NCI-H2196 treated with DMSO at 0.1 percent for 48 hours (cell line): ENCODE results near the gene SLC4A11.

Experiments used
- DNase-seq: peaks from one replicate; lab custom pipeline; 2025; ENCODE audit not compliant: unreplicated experiment; lab: John Stamatoyannopoulos, UW

SLC4A11 gene

DNA sequence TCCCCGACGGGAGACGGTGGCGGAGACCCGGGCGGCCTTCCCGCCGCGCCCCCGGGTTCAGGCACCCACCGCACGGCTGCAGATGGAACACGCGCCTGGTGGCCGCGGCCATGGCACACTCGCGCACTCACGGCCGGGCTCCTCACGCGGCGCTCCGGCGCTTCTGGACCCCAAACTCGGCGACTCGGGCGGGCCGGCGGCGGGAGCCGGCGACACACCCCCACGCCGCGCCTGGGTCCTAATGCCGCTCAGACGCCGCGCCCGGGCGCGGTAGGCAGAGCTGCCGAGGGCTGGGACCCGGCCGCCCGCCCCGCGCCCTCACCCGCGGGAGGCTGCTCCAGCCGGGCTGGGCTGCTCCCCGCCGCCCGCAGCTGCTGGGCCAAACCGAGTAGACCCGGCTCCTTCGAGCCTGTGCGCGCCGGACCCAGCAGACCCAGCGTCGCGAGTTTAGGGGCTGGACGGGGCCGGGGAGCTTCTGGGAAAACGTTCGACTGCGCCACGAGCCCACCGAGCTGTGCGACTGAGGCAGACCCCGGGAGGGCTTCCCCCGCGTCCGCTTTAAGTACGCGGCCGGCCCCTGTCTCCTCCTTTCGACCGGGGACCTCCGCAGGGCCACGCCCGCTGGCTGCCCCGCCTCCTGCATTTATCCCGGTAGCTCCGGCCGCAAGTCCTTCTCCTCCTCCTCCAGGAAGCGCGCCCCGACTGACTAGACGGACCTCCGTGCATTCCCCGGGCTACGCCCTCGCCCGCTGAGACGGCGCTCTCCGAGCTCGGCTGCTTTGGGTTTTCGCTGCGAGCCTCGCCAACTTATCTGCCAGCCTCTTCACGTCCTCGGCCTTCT is at the start of gene SLC4A11:
Gene SLC4A11, minus strand, starts transcription at position 165 of the 841 bp plus-strand sequence. Its CDS starts 53 bp downstream, at position 112.
- peak; percentile 54 for DNase-seq

GRCh38 chr20:3283222-3283820 is 44.3 kb upstream of the SLC4A11 start:
- no peak for DNase-seq

DNA sequence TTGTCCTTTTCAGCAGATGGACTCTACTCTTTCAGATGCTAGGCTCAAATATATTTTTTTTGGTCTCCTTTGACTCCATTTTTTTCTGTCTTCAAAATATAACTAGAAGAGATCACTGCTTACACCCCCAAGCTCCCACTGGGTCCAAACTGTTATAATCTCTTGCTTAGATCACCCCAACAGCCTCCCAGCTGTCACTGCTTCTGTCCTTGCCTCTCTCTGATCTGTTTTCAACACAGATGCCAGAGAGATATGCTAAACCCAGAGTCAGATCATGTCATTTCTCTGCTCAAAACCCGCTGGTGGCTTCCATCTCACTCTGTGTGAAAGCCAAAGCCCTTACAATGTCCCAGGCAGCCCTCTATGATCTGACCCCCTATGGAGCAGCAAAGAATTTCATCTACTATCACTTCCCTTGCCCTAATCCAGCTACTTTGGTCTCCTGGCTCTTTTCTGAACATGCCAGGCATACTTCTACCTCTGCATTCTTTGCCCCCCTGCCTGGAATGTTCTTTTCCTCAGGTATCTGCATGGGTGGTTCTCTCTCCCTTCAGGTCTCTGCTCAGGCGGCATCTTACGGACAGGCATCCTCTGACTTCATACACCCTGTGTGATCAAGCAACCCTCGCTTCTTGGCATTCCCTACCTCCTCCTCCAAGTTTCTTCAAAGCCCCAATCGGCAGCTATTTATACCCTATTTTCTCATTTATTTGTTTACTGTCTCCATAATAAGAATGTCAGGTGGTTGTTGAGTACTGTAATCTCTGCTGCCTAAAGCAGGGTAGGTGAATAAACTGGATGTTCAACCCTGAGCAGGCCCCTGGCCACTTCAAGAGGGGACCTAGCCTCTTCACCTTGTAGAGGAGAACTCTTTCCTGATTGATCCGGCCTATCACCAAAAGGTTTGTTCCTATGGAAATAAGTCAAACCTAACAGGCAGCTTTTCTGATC is 43.6 kb upstream of the SLC4A11 start:
- no peak for DNase-seq

GRCh38 chr20:3281437-3281836 is 42.4 kb upstream of the SLC4A11 start:
- DNase-seq = no peak

- DNase-seq = no peak
These were observed 40.8 kb upstream of the SLC4A11 start for GRCh38 chr20:3279761-3280160.

GRCh38 chr20:3277686-3278465 is 38.9 kb upstream of the SLC4A11 start:
- DNase-seq = no peak

GRCh38 chr20:3276680-3277015 is 37.7 kb upstream of the SLC4A11 start:
- peak; percentile 32 for DNase-seq

- no peak for DNase-seq
These were observed 37.1 kb upstream of the SLC4A11 start for GRCh38 chr20:3275966-3276679.

DNA sequence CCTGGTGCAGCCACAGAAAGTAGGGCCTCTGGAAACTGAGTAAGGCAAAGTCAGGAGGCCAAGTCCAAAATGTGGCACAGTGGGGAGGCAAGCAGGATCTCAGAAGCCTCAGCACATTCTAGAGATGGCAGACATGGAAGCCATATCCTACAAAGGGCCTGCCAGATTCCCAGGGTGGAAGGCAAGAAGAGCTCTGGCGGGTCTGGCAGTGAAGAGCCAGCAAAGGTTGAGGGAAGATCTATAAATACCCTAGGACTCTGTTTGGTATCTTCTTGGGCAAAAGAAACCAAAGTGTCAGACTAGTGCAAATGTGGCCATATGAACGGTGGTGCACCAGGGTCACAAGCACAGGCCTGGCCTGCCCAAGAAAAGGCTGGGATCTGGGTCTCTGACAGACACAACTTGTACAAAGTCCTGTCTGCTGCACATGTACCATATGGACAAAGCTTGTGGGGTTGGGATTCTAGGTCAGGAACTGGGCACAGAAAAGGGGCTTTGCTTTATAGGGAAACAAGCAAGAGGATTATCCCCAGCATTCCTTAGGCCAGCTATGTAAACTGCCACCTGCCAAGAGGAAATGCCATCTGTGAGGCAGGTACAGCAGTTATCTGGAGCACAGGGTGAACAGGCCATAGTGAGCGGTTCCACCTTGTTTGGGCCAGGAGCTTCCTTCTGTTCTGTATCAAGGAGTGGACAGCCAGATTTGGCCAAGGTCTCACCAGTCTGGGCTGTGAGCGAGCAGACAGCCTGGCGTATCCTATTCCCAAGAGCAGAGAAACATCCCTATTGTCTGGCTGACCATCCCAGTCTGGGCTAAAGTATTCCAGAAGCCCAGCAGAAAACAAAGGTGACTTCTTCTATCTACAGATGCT is 36.3 kb upstream of the SLC4A11 start:
- no peak for DNase-seq

- DNase-seq = no peak
These were observed 34.4 kb upstream of the SLC4A11 start for GRCh38 chr20:3273371-3273770.

- no peak for DNase-seq
These were observed 31.1 kb upstream of the SLC4A11 start for GRCh38 chr20:3270051-3270450.

GRCh38 chr20:3262566-3262965 is 23.6 kb upstream of the SLC4A11 start:
- no peak for DNase-seq

- no peak for DNase-seq
These were observed 19.4 kb upstream of the SLC4A11 start for GRCh38 chr20:3258429-3258828.

DNA sequence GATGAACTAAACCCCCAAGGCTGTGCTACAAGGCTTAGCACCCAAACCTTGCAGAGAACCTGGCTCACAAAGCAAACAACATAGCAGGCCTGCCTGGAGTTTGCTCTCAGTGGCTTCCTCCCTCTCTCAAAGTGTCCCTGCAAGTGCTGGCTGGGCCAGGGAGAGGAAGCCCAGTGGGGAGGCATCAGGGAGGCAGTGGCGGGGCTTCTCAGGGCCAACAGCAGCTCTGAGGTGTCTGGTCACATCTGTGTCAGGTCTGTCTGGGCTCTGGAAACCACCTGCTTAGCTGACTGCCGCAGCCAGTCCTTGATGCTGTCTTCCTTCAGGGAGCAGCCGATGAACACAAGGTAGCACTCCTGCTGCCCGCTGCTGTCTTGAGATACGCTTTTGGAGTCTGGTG is 16.7 kb upstream of the SLC4A11 start:
- DNase-seq = no peak

DNA sequence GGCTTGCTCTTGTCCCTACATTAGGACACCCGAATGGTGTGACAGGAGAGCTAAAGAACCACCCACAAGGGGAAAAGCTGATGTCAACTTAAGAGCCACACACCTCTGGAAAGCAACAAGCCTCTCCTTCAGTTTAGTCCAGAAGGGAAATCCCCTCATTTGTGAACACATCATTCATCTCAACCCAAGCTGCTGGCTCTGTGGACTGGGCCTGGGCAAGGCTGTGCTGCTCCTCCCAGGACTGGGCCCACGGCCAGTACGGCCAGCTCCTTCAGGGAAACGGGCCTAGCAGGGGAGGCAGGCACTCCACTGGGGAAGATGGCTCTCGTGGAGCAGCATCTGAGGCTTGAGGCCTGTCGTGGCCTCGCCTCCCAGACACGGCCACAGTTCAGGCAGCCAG is 12.8 kb upstream of the SLC4A11 start:
- no peak for DNase-seq

- no peak for DNase-seq
These were observed 11.1 kb upstream of the SLC4A11 start for GRCh38 chr20:3250091-3250504.

- DNase-seq = no peak
These were observed 10.0 kb upstream of the SLC4A11 start for GRCh38 chr20:3248993-3249347.

DNA sequence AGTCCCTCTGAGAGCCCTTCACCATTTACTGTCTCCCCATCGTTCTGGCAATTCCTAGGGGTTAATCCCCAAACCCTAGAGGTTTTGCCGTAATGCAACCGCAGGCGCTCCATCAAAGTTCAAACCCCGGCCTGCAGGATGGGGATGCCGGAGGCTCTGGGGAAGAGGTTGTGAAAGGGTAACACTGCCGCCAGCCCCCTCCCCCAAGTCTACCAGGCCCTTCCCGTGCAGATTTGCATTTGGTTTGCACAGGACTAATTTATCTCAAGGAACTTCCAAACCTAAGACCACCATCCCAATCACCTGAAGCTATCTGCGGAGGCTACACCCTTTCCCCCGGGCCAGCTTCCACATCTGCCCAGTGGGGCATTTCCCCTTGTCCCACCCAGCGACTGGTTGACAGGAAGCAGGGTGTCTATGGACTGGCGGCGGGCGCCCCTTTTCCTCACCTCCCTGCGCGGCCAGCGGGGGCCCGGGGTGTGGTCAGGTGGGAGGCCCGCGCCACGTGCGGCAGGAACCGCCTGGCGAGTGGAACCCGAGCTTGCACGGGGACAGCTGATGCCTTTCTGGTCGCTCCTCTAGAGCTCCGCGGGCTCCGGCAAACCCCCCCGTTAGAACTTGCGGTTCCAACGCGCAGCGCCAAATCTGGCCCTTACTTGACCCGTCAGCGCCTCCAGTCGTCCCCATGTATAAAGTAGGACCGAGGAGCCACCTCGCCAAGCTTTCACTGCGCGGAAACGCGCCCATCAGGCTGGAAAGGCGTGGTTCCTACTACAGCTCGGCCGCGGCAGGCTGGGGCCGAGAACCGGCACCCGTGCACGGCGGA is 9.4 kb upstream of the SLC4A11 start:
- no peak for DNase-seq
